HG03378 (cell line): ENCODE results near the gene RAB14.
"Not testable (repeated sequence)": the region's sequence is repeated elsewhere in the genome, so short reads cannot be mapped to it uniquely, and the experiment has no call there.

ENCODE experiments used
- ATAC-seq: cut with Tn5 transposase; IDR thresholded peaks from one replicate; pipeline ENCODE4 v1.9.1; 2021; ENCODE audit warnings: mild to moderate bottlenecking, moderate library complexity; ENCODE audit not compliant: unreplicated experiment

Gene RAB14

GRCh38 chr9:121192959-121193640 is 8.6 kb downstream of the RAB14 start:
- no peak for ATAC-seq

- ATAC-seq: no peak
Measured at GRCh38 chr9:121192518-121192917, 9.2 kb downstream of the RAB14 start.

- no peak for ATAC-seq
Measured at GRCh38 chr9:121191235-121191634, 10.4 kb downstream of the RAB14 start.

DNA sequence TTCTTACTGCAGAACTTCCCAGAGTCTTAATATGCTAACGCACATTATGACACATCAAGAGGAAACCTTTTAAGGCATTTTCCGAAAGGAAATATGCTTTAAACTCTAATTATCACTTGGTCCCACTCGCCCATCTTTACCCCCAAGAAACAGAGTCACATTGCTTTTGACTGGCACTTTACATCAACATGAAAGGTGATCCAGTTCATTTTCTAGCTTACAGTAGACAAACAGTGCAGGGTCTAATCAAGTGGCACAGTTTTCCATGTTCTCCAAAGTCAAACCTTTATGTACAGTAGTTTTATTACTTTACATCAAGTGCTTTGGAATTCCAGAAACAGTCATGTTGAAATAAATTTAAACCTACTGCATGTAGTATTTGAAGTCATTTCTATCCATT is 12.0 kb downstream of the RAB14 start:
- ATAC-seq: no peak

- ATAC-seq: no peak
Measured at GRCh38 chr9:121189006-121189405, 12.7 kb downstream of the RAB14 start.

DNA sequence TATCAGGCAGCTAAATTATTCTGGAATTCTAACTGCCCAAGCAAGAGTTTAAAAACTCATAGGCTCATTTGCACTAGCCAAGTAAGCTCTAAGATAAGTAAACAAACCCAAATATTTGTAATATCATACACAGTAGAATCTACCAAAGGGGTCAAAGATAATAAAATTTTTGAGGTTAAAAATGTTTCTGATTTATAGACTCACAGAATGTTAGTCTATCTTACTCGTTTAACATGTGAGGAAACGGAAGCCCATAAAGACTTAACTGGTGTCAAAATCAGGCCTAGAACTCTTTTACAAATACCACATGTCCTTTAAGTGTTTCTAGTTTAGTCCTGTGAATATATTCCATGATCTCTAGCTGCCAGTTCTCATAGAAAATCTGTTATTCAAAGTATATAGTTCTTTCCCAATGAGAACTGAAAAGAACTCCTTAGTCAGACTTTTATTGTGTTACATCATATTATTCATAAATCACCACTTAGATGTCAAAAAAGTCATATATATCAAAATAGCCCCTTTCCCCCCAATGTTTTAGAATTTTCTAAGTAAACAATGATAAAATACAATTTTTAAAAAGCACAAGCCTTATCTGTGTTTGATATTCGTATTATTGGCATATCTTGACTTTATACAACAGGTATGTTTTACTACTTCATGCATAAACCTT is 13.9 kb downstream of the RAB14 start:
- no peak for ATAC-seq

DNA sequence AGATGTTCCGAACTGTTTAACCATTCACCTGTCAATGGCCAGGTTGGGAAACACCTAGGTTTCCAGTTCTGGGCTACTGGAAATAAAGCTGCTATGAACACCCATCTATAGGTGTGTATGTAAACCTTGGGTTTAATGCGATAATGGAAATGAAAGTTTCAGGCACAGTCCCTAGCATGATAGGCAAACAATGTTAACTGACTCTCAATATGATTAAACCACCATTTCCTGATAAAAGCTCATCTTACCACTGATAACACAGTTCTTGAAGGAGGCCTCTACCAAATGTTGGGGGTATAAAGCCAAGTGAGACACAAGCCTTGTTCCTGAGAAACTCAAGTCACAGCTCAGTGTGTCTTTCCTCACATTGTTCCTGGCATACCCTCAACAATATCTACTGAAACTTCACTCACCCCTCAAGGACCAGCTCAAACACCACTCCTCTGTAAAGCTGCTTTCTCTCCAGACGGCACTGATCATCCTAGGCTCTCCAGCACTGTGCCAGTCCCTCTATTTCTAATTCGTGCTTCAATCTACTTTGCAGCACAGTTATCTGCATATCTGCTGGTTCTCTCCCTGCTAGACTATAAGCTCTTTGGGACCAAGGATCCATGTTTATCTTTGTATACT is 15.8 kb downstream of the RAB14 start:
- no peak for ATAC-seq

- ATAC-seq: no peak
Measured at GRCh38 chr9:121185178-121185745, 16.4 kb downstream of the RAB14 start.

- ATAC-seq: no peak
Measured at GRCh38 chr9:121184463-121184862, 17.2 kb downstream of the RAB14 start.

- ATAC-seq: no peak
Measured at GRCh38 chr9:121183666-121184423, 17.8 kb downstream of the RAB14 start.

DNA sequence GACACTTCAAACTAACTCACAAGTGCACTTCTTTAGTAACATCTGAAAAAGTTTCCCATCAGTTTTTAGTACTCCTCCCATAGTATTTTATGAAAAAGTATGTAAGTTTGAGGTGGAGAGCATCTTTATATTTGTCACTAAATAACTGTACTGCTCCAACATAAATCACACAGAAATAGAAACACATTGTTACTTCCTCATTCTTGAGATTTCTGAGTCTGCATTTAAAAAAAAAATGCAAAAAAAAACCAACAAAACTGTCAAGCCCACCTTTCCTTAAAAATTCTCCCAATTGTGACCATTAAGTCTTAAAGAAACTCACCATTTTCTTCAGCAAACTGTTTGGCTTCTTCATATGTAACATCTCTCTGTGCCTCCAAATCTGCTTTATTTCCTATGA is 18.7 kb downstream of the RAB14 start:
- no peak for ATAC-seq

- ATAC-seq: no peak
Measured at GRCh38 chr9:121182101-121182836, 19.4 kb downstream of the RAB14 start.

DNA sequence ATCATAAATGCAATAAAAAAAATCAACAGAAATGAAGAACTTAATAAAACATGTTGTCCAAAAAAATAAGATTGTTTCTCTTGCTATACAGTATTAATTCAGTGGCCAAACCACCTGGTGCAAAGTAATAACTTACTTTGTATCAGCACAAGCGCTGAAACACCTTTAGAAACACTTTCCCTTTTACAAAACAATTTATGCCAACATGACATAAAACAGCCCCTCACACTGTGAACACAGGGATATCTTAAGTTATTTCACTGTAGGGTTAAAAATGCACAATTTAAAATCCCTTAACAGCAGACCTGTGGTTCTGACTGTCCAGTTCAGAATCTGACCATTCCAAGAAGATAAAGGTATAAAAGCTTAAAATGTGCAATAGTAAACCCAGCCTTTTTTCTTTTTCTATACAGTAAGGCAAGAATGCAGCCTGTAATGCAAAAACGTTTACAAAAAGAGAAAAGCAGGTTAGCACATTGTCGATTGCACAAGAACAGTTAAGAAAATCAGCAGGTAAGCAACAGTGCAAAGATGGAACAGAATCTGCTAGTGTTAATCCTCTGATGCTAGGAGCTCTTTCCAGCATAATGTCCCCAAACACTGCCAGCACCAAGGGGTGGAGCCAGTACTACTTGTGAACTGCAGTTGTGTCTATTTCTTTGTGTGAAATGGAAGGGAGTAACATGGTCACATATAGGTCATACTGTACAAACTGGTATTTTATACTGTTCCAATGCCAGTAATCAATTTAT is 21.6 kb downstream of the RAB14 start:
- no peak for ATAC-seq

- ATAC-seq: not testable (repeated sequence)
Measured at GRCh38 chr9:121179373-121179721, 22.3 kb downstream of the RAB14 start.

GRCh38 chr9:121178676-121179372 is 22.8 kb downstream of the RAB14 start:
- no peak for ATAC-seq

DNA sequence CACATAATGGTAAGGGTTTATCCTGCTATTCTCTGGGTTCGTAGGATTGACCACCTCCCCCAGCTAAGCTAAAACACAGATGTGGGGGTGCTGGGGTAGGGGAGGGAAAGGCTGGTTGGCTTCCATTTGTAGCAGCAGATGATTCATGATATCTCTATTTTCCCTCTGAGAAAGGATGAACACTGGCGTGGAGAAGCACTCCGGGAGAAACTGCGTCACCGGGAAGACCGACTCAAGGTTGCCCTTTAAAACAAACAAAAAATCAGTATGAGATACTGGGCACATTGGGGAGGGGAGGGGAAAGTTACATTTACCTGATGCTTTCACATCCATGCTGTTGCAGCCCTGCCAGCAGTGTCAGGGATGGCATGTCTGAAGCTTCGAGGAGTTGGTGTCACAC is 28.2 kb downstream of the RAB14 start:
- ATAC-seq: no peak

DNA sequence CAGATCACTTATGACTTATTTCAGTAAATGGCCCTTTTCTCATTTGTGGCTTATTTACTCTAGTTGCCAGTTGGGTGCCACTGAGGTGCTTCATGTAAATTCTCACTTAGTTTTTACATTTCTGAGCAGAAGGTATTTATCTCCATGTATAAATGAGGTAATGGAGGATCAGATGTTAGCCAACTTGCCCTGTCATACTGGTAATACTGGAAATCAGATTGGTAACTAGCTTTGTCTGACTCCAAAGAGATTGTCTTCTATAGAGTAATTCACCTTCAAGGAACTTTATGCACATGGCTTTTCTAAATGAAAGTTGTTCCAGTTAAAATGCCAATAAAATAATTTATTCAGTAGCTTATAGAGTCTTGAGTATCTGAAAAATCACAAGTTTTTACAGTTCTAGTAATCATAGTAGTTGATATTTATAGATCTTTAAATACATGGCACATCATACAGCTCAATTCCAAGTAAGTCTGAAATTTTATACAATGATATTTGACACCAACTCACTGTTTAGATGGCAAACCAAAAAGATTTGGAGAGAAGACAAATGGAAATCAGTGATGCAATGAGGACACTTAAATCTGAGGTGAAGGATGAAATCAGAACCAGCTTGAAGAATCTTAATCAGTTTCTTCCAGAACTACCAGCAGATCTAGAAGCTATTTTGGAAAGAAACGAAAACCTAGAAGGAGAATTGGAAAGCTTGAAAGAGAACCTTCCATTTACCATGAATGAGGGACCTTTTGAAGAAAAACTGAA is 28.8 kb downstream of the RAB14 start:
- ATAC-seq: no peak

DNA sequence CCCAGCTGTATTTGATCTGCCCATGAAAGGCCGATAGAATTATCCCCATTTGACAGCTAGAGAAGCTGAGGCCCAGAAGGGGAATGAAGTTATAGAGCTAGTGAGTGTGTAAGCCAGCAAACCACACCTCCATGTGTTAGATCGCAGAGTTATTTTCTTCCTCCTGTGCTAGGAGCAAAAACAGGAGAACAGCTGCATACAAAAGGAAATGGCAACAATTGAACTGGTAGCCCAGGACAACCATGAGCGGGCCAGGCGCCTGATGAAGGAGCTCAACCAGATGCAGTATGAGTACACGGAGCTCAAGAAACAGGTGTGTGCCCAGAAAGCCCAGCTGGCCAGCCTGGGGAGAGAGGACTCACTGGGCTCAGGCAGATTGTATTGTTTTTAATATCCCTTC is 30.4 kb downstream of the RAB14 start:
- no peak for ATAC-seq
